Activated CD4-positive, alpha-beta T cell treated with anti-CD3 and anti-CD28 coated beads for 24 hours (primary cell): ENCODE data around the gene MYL11.
"Not testable (repeated sequence)": the region's sequence is repeated elsewhere in the genome, so short reads cannot be mapped to it uniquely, and the experiment has no call there.

Experiments used
- DNase-seq, 2 donors: peaks; one replicate each; pipeline ENCODE4 v3.0.0-alpha.2; 2020; ENCODE audit warnings: low read depth in 2 of 2

The MYL11 gene, protein sequence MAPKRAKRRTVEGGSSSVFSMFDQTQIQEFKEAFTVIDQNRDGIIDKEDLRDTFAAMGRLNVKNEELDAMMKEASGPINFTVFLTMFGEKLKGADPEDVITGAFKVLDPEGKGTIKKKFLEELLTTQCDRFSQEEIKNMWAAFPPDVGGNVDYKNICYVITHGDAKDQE

DNA sequence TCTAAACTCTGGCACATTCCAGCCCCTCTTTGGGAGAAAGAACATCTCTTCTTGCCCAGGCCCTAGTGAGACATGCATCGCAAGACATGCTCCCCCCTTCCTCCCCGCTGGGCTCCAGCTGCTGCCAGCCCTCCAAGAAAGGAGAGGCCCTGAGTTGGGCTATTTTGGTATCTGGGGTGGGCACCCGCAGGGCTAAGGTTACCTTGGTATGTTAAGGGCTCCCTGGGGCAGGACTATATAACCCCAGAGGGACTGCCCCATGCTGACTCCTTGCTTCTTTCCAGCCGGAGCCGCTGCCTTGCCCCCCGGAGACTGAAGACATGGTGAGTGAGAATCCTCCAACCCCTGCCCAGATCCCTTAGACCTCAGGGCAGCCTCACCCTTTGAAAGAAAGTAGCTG is at the start of gene MYL11:
MYL11 (plus strand) TSS at position 265 of the 400 bp plus-strand sequence; CDS start at position 321, 56 bp downstream.
- no peak for DNase-seq

DNA sequence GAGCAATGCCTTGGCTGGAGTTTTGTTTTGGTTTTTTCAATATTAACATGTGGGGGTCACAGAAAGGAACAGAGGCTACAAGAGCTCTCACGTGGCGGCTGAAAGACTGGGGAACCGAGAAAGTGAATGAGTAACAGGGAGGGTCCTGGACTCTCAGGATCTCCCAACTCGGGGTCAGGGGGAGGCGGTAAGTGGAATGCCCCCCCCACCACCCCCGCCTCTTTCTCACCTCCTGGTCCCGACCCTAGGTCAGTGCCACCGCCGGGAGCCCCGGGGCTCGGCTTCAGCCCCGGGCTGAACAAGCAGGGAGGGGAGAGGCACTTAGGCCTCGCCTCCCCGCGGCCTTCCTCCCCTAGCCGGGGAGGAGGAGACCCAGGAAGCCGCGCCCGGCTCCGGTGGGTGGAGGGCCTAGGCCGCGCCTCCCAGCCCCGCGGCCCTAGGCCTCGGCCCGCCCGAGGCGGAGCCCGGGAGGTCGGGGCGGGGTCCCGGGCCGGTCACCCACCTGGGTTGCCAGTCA is 40.1 kb upstream of the MYL11 start:
- peak; percentile 69 to 77 for DNase-seq

DNA sequence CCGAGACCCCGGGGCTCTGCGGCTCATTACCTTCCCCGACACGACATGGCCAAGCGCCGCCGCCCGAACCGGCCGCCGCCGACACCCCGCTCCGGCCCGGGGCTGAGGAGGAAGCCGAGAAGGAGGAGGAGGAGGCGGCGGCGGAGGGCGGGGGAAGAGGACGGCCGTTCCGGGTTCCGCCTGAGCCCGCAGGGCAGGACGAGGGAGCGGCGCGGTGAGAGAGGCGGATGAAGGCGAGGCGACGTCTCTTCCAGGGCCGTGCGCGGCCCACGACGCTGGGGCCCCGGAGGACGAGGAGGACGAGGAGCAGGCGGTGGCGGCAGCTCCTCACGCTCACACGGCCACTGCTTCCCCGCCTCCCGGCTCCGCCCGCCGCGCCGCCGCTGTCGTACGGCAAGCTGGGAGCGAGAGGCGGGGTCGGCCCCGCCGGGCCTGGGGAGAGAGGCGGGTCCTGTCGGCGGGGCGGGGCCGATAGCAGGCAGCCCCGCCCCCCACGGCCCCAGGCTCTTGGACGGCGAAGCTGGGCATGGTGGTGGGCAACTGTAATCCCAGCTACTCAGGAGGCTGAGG is 39.5 kb upstream of the MYL11 start:
- DNase-seq: peak; percentile 68 to 69

DNA sequence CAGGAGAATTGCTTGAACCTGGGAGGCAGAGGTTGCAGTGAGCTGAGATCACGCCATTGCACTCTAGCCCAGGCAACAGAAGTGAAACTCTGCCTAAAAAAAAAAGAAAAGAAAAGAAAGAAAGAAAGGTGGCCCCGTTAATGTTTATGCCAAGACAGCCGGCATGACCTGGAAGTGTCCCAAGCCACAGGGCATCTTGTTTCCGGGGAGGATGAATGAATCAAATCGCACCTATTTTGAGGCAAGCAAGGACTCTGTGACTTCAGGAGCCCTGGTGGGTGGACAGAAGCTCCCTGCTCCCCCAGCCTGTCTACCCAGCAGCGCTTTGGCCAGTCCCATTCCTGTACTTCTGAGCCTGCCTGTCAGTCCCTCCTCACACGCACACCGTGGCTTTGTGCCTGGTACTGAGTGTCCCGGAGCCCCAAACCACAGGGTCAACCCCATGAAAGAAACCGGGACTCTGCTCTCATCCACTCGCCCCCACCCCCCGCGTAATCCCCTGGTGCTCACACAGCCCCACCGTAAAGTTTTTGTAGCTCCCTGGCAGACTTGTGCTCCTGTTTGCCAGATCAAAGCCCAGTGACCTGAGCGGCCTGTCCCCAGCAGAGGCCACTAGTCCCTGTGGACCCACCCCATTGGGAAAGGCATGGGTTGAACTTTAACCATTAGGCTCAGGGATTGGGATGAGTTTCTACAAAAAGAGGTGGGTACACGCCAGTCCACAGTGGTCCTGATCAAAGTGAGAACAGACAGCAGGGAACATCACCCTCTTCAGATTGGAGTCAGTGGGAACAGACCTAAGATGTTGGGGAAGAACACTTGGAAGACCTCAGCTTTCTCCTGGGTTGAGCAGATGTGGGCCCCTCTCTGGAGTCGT is 38.8 kb upstream of the MYL11 start:
- DNase-seq: no peak

DNA sequence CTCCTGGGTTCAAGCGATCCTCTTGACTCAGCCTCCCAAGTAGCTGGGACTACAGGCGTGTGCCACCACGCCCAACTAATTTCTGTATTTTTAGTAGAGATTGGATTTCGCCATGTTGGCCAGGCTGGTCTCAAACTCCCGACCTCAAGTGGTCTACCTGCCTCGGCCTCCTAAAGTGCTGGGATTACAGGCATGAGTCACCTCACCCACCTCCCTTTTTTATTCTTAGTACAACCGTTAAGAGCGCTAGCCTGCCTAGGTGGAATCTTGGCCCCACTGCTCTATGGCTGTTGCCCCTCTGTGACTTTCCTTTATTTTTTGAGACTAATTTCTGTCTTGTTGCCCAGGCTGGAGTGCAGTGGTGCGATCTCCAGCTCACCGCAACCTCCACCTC is 36.6 kb upstream of the MYL11 start:
- DNase-seq: not testable (repeated sequence)

DNA sequence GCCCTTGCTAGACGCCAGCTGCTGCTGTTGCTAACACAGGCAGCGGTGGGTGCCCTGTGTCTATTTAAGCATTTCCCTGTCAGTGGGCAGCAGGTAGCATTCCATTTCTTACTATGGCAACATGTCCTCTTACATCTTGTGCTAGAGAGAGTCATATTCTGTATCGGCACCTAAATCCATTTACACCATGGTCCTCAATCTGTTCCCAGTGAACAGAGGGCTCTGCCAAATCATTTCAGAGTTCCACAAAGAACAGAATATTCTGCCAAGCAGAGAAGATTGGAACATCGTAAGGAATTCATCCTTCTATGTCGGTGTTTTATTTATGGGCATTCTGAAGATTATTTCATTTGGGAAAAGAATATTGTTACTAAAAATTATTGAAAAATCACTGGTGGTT is 35.9 kb upstream of the MYL11 start:
- not testable (repeated sequence) for DNase-seq

DNA sequence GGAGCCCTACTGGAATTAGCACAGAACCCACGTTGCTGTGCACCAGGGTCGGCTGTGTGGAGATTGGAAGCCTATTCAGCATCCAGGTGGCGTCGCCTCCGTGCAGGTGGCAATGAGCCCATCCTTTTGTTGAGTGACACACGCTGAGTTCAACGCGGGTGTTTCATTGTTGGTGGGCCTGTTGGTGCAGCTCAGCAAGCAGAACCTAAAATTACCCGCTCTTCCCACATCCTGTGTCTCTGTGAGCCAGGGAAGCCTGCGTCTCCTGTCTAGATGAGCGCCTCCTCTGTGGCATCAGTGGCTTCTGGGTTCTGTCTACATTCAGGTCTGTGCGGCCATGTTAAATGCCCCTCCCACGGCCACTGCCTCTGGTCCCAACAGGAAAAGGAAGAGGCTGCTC is 34.0 kb upstream of the MYL11 start:
- DNase-seq: no peak

DNA sequence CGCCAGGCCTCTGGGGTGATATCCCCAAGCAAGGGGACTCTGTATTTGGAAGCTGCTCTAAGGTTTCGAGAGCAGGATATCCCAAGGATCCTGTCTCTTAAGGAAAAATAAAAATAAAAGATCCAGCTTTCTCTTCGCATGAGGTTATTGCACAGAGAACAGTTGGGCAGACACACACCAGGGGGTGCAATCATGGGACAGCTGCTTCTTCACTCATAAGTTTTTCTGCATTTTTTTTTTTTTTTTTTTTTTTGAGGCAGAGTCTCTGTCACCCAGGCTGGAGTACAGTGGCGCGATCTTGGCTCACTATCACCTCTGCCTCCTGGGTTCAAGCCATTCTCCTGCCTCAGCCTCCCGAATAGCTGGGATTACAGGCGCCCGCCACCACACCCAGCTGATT is 32.6 kb upstream of the MYL11 start:
- DNase-seq: not testable (repeated sequence)

DNA sequence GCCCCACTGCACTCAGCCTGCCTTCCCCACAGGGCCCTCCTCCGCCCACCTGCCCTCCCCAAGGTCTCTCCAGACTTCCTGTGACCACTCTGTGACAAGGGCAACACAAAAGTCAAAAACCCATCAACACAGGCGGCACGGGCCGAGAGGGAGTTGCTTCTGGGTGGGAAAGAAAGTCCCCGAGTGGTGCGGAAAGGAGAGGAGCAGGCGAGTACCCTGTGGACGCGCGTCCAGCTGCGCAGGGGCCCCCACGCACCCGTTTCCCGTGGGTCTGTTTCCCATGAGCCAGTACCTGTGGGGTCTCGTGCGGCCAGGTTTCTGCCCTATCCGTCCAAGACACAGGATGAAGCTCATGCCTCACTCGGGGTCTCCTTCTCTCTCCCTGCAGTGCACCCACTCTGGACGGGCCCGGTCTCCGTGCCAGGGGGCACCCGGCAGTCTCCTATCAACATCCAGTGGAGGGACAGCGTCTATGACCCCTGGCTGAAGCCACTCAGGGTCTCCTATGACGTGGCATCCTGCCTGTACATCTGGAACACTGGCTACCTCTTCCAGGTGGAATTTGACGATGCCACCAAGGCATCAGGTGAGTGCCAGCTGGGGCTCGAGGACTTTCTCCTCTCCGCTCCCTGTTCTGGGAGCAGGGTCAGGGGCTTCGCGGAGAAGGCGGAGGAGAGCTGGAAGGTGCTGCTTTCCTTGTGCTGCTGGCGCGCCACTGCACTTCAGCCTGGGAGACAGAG is 31.7 kb upstream of the MYL11 start:
- no peak for DNase-seq

DNA sequence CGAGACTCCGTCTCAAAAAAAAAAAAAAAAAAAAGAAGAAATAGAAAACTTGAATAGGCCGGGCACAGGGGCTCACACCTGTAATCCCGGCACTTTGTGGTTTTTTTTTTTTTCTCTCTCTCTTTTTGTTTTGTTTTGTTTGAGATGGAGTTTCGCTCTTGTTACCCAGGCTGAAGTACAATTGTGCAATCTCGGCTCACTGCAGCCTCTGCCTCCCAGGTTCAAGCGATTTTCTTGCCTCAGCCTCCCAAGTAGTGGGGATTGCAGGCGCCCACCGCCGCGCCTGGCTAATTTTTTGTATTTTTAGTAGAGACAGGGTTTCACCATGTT is 31.1 kb upstream of the MYL11 start:
- not testable (repeated sequence) for DNase-seq

DNA sequence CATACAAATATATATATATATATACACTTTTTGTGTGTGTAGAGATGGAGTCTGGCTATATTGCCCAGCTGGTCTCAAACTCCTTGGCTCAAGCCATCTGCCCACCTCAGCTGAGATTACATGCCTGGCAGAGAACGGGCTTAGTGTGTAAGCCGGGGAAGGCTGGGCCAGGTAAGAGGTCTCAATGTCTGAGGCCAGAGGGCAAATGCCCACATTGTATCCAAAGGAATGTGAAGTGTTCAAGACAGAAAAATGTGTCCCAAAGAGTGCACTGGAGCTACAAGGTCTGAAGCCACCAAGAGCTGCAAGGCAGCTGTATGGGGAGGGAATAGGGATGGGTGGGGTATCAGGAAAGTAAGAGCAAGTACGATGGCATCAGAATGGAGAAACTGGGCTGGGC is 28.3 kb upstream of the MYL11 start:
- no peak for DNase-seq

DNA sequence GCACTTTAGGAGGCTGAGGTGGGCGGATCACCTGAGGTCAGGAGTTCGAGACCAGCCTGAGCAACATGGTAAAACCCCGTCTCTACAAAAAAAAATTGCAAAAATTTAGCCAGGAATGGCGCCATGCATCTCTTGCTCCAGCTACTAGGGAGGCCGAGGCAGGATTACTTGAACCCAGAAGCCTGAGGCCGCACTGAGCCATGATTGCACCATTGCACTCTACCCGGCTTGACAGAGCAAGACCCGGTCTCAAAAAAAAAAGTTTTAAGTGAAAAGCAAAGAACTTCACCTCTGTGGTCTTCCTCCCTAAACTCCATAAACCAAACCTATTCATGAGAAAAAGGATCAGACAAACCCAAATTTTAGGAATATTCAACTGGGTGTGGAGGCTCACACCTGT is 26.5 kb upstream of the MYL11 start:
- DNase-seq: no peak

DNA sequence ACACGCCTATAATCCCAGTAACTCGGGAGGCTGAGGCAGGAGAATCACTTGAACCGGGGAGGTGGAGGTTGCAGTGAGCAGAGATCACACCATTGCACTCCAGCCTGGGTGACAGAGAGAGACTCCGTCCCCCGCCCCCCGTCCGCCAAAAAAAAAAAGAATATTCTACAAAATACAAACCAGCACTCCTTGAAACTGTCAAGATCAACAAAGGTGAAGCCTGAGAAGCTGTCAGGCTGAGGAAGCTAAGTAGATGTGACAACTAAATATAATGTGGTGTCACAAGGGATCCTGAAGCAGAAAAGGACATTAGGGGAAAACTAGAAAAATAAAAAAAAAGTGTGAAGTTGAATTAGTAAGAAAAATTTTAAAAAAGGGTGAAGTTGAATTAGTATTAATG is 25.7 kb upstream of the MYL11 start:
- DNase-seq: no peak

DNA sequence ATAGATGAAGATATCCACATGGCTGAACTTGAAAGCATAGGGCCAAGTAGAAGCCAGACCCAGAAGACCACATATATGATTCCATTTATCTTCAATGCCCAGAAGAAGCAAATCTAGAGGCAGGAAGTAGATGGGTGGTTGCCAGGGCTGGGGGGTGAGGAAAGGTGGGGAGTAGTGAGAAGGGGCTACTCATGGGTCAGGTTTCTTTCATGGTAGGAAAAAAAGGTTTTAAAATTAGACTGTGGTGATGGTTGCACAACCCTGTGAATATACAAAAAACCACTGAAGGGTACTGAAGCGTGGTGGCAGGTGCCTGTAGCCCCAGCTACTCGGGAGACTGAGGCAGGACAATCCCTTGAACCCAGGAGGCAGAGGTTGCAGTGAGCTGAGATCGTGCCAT is 24.9 kb upstream of the MYL11 start:
- DNase-seq: no peak

DNA sequence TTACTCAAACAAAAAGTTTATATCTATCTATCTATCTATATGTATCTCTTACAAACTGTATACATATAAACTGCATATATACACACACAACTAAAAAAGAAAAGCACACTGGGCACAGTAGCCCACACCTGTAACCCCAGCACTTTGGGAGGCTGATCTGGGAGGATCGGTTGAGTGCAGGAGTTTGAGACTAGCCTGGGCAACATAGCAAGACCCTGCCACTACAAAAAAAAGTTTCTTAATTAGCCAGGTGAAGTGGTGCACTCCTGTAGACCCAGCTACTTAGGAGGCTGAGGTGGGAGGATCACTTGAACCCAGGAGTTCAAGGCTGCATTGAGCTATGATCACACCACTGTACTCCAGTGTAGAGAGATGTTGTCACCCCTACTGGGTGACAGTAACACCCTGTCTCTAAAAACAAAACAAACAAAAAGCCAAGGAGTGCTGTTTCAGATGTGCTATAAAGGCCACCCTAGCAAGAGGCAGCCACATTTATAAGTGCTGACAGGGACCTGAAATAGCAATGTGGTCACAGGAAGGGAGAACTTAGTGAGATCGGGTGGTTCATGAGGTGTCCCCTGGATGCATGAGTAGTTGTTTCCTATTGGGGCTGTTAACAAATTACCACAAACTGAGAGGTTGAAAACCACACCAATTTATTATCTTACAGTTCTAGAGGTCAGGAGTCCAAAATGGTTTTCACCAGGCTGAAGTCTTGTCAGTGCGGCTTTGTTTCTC is 24.3 kb upstream of the MYL11 start:
- no peak for DNase-seq

DNA sequence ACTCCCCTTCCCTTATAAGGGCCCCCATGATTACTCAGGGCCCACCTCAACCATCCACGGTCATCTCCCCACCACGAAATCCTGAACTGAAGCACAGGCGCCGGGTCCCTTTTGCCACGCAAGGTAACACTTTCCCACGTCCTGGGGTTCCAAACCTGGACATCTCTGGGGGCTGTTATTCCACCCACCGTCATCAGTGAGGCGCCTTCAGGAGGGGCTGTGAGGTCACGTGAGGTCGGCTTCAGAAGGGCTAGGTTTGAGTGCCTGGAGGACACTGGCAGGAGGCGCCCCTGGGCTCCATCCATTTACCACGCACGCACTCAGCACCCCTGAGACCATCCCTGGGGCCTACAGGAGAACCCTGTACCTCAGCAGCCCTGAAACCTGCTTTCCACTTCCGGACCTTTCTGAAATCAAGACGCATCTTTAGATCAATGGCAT is 23.6 kb upstream of the MYL11 start:
- no peak for DNase-seq

DNA sequence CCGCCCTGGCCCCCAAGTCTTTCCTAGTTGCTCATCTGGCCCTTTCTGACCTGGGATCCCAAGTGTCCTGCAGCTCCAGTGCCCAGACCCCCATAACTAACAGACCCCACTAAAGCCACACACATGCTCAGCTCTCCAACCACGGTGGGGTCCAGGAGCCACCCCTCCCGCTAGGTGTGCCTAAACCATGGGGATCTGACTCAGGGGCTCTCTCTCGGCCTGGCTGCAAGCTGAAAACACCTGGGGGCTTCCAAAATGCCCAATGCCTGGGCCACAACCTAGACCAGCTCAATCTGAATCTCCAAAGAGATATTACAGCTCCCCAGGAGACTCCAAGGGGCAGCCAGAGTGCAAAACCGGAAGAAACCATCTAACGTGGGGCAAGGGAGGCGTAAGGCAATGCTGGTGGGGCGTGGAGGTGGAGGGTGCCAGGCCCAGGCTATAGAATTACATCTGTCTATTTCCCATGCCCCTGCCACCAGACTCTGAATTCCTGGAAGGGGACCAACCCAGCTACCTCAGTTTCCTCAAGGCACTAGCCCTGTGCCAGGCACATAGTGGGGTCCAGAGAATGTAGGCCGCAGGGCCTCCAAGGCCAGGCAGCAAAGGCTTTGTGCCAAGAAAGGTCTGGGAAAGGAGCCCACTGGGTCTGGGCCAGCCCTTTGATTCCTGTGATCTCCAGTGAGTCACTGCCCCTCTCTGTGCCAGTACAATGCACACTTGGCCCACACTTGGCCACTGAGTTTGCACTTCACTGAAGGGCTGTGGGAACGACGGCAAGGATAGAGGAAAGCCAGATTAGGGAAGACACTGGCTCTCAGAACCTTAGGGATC is 22.8 kb upstream of the MYL11 start:
- DNase-seq: no peak

DNA sequence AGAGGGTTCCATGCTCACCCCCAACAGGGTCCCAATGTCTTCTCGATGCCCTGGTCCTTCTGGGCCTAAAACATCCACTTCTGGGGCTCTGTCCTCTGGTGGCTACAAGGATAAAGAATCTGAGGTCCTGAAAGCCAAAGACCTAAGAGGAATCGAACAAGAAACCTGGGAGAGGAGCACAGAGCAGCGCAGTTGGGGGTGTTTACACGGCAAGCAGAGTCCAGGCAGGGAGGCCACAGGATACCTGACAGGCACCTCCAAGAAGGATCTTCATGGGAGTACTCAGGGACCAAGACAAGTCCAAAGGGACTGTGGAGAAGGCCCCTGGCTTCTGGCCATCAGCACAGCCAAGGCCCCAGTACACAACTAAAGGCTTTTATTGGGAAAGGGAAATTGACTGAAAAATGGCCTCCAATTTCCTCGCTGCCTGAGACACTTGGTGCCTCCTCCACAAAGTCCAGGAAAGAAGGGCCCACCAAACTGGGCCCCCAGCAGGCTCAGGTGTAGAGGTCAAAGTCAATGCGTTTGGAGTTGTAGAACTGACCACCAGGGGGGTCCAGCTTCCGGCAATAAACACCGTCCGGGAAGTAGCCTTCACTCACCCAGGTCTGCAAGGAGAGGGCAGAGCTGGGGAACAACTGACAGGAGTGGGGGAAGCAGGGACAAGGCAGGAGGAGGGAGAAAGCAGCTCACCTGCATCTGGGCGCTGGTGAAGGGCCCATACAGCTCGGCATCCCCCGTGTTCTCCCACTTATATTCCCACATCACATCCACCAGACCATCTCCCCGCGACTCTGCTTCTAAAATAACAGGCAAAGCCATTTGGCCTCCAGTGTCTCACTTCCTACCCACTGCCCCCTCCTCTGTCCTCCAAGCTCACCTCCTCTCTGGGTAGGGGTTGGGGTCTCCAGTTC is 21.9 kb upstream of the MYL11 start:
- no peak for DNase-seq

DNA sequence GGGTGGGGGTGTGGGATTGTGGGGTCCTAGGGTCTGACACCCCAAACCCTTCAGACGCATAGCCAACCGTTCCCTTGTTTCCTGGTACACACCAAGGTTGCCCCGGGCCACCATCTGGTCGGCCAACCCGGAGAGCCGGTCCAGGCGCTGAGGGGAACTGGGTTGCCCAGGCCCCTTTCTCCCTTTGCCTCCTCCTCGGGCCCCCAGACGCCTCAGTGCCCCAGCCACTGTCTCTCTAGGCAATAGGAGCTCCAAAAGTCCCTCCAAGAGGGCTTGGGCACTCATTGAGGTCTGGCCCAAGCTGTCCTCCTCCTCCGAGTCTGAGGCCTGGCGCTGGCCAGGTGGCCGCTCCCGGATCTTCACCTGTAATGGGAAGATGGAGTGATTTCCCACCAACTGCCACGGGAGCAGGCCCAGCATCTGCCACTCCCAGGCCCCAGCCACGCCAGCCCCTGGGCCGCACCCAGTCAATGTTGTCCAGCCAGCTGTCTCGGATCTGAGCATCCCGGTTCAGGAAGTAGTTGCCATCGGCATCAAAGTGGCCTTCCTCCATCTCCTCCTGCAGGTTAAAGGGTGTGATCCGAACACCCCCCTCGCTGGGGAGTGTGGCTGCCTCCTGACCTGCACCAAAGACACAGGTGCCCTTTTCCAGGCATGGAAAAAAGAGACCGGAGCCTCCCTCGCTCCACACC is 21.0 kb upstream of the MYL11 start:
- DNase-seq: no peak
